ENCODE measurements around the gene ARHGAP8.
"Not testable (repeated sequence)": the region's sequence is repeated elsewhere in the genome, so short reads cannot be mapped to it uniquely, and the experiment has no call there.

Gene ARHGAP8

DNA sequence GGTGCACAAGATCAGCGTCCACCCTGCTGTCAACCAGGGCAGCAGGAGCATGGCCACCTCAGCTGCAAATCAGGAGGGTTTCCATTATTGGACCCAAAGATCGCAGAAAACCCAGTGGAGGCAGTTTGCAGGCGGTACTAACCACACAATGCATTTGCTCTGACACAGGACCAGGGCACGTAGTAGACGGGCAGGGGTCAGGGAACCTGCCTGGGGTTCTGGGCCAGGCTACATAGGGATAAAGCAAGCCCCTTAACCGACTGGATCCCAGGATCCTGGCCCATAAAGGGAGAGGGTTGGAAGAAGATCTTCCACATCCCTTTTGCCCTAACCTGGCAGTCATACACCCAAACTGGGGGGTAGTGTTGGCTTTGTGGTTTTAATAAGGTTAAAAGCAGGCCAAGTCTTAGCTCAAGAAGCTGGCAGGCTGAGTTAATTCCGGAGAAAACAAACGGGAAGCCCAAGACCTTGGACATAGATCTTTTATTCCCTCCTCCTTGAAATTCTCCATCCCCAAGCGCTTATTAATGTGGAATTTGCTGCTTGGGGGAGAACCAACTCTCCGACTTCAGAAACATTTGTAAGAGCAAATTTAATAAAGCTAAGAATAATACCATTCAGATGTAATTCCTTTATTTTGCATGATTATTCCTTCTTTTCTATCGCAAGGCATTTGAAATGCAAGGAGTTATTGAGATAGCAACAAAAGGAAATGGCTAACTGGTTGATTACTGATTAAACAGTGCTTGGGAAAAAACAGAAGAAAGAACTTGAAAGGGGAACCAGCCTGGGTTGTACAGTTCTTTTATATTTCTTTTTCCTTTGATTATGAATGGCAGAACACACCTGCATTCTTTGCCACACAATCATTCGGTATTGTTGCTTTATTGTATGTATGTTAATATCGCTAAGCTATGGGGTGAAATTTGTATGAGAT, 6.3 kb upstream of the ARHGAP8 start:
- DNase-seq (ENCODE audit: low read depth), result no peak
- H3K4me3 ChIP-seq (ENCODE audit: low read depth, low read length), result no peak overlapping the region
- no peak for TF ChIP-seq MYC (IDR thresholded peaks at IDR 0.05; ENCODE audit: low read depth, low read length)

DNA sequence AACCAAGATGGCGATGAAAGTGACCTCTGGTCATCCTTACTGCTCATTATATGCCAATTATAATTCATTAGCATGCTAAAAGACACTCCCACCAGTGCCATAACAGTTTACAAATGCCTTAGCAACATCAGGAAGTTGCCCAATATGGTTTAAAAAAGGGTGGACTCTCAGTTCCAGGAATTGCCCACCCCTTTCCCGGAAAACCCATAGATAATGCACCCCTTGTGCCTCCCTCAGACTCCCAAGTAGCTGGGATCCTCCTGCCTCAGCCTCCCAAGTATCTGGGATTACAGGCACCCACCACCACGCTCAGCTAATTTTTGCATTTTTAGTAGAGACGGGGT, 4.6 kb upstream of the ARHGAP8 start:
- H3K4me3 ChIP-seq (ENCODE audit: low read depth, low read length); DNase-seq (ENCODE audit: low read depth): not testable (repeated sequence)

DNA sequence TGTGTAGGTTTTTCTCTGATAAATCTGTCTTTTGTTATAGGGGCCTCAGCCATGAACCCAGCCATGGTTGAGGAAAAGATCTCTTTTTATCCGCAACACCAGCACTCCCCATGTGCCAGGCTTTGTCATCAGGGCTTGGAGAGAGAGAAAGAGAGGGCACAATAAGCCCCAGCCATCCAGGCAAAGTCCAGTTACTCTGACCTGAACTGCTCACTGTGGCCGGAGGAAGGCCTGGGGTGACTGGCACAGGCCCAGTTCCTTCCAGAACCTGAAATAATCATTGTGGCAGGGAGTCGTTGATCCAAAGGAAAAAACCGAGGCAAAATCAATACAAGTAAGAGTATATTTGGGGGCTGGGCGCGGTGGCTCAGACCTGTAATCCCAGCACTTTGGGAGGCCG, 3.9 kb upstream of the ARHGAP8 start:
- TF ChIP-seq, protein P1, sequence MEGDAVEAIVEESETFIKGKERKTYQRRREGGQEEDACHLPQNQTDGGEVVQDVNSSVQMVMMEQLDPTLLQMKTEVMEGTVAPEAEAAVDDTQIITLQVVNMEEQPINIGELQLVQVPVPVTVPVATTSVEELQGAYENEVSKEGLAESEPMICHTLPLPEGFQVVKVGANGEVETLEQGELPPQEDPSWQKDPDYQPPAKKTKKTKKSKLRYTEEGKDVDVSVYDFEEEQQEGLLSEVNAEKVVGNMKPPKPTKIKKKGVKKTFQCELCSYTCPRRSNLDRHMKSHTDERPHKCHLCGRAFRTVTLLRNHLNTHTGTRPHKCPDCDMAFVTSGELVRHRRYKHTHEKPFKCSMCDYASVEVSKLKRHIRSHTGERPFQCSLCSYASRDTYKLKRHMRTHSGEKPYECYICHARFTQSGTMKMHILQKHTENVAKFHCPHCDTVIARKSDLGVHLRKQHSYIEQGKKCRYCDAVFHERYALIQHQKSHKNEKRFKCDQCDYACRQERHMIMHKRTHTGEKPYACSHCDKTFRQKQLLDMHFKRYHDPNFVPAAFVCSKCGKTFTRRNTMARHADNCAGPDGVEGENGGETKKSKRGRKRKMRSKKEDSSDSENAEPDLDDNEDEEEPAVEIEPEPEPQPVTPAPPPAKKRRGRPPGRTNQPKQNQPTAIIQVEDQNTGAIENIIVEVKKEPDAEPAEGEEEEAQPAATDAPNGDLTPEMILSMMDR (IDR thresholded peaks at IDR 0.05; ENCODE audit: low read depth, low read length), result no peak
- no peak for TF ChIP-seq MYC (IDR thresholded peaks at IDR 0.05; ENCODE audit: low read depth, low read length)
- TF ChIP-seq POLR2A (IDR thresholded peaks at IDR 0.05; ENCODE audit: extremely low read depth, insufficient read length), result no peak
- TF ChIP-seq, protein P2, sequence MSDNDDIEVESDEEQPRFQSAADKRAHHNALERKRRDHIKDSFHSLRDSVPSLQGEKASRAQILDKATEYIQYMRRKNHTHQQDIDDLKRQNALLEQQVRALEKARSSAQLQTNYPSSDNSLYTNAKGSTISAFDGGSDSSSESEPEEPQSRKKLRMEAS (IDR thresholded peaks at IDR 0.05; ENCODE audit: low read depth, low read length), result no peak
- no peak overlapping the region for H3K4me3 ChIP-seq (ENCODE audit: low read depth, low read length)
- DNase-seq (ENCODE audit: low read depth), result no peak

DNA sequence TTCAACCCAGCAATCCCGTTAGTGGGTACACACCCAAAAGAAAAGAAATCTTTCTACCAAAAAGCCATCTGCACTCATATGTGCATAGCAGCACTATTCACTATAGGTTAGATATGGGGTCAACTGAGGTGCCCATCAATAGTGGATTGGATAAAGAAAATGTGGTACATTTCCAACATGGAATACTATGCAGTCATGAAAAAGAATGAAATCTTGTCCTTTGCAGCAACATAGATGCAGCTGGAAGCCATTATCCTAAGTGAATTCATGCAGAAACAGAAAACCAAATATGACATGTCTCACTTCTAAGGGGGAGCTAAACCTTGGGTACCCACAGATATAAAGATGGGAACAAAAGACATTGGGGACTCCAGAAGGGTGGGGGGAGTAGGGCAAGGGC, 1.9 kb upstream of the ARHGAP8 start:
- no peak overlapping the region for H3K4me3 ChIP-seq (ENCODE audit: low read depth, low read length)
- TF ChIP-seq, protein P1 (IDR thresholded peaks at IDR 0.05; ENCODE audit: low read depth, low read length), result no peak
- DNase-seq (ENCODE audit: low read depth), result no peak

DNA sequence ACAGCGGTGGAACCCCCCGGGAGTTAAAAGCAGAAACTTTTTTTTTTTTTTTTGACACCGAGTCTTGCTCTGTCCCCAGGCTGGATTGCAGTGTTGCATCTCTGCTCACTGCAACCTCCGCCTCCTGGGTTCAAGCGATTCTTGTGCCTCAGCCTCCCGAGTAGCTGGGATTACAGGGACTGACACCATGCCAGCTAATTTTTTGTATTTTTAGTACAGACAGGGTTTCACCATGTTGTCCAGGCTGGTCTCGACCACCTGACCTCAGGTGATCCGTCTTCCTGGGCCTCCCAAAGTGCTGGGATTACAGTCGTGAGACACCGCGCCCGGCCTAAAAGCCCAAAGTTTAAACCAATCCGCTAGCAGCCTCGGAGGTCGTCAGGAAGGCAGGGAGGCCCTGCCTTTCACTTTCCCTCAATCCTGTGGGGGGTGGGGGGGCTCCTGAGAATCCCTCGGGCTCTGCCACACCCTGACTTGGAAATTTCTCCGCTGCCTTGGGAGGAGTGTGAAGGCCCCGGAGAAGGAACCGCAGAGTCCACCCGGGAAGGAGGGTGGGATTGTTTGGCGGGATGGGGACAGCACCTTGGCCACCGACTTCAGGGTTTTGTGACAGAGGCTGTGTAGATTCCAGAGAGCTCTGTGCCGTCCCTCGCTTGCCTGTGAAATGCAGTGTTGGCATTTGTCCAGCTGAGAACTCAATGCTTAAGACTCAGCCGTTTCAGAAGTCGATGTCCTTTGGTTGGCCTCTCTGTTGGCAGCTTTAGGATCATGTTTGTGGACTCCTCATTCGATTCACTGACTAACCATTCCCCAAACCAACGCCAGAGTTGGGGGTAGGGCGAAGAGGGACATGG, 1.0 kb downstream of the ARHGAP8 start:
- DNase-seq (ENCODE audit: low read depth), result no peak
- TF ChIP-seq MYC (IDR thresholded peaks at IDR 0.05; ENCODE audit: low read depth, low read length), result no peak
- no peak for TF ChIP-seq POLR2A (IDR thresholded peaks at IDR 0.05; ENCODE audit: extremely low read depth, insufficient read length)
- TF ChIP-seq, protein P1 (IDR thresholded peaks at IDR 0.05; ENCODE audit: low read depth, low read length), result no peak
- TF ChIP-seq, protein P2 (IDR thresholded peaks at IDR 0.05; ENCODE audit: low read depth, low read length), result no peak
- no peak overlapping the region for H3K4me3 ChIP-seq (ENCODE audit: low read depth, low read length)

DNA sequence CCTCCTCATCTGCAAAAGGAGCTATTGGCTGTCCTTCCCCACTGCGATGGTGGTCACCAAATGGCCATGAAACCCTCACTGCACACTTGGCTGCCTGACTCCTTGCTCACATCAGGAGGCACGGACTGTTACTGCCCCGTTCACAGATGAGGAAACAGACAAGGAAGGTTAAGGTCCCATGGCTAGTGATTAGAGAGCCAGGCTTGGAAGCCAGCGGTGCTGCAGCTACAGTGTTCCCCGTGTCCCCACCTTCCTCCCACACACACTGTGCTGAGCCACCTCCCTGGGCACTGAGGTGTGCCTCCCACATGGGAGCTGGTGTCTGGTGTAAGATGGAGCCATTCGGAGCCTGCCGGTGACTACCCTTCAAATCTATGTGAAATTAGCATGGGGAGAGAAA, 2.6 kb downstream of the ARHGAP8 start:
- TF ChIP-seq MYC (IDR thresholded peaks at IDR 0.05; ENCODE audit: low read depth, low read length), result no peak
- TF ChIP-seq, protein P1 (IDR thresholded peaks at IDR 0.05; ENCODE audit: low read depth, low read length), result no peak
- TF ChIP-seq, protein P2 (IDR thresholded peaks at IDR 0.05; ENCODE audit: low read depth, low read length), result no peak
- TF ChIP-seq POLR2A (IDR thresholded peaks at IDR 0.05; ENCODE audit: extremely low read depth, insufficient read length), result no peak
- H3K4me3 ChIP-seq (ENCODE audit: low read depth, low read length), result no peak overlapping the region
- DNase-seq (ENCODE audit: low read depth), result no peak

DNA sequence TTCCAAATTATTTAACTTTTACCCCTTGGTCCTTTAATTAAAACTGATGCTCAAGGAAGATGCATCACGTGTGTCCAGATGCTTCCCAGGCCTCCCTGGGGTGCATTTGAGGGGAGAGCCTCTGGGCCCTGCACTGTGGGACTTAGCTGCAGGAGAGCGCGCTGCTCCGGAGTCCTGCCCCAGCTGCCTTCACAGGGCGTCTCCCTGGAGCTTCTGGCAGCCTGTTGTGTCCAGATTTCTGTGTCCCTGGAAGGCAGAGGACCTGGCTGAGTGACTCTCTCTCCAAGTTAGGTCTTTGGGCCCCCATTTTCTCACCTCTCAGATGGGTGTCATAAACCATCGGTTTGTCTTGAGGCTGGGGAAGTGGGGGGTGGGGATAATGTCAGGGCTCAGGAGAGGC, 3.0 kb downstream of the ARHGAP8 start:
- TF ChIP-seq MYC (IDR thresholded peaks at IDR 0.05; ENCODE audit: low read depth, low read length) (no peak), POLR2A (IDR thresholded peaks at IDR 0.05; ENCODE audit: extremely low read depth, insufficient read length) (no peak)
- TF ChIP-seq, protein P2 (IDR thresholded peaks at IDR 0.05; ENCODE audit: low read depth, low read length), result no peak
- TF ChIP-seq, protein P1 (IDR thresholded peaks at IDR 0.05; ENCODE audit: low read depth, low read length), result no peak

More for the DNA sequence above, 3.0 kb downstream of the ARHGAP8 start:
- DNase-seq (ENCODE audit: low read depth), result no peak
- no peak overlapping the region for H3K4me3 ChIP-seq (ENCODE audit: low read depth, low read length)
